NCI-H1092 treated with DMSO at 0.1 percent for 48 hours (cell line): ENCODE measurements around the gene TNFRSF13B.

Experiments
- DNase-seq: peaks from one replicate; lab custom pipeline; 2025; lab: John Stamatoyannopoulos, UW

TNFRSF13B gene

GRCh38 chr17:16938496-16939207, 33.3 kb downstream of the TNFRSF13B start:
- no peak for DNase-seq

- DNase-seq = no peak
Measured at GRCh38 chr17:16938031-16938430, 33.9 kb downstream of the TNFRSF13B start.

- DNase-seq = no peak
Measured at GRCh38 chr17:16937431-16937830, 34.5 kb downstream of the TNFRSF13B start.

- no peak for DNase-seq
Measured at GRCh38 chr17:16936536-16937310, 35.2 kb downstream of the TNFRSF13B start.

GRCh38 chr17:16935786-16936185, 36.1 kb downstream of the TNFRSF13B start:
- DNase-seq = no peak

- no peak for DNase-seq
Measured at GRCh38 chr17:16935241-16935663, 36.7 kb downstream of the TNFRSF13B start.

- DNase-seq = no peak
Measured at GRCh38 chr17:16934836-16935235, 37.1 kb downstream of the TNFRSF13B start.

- DNase-seq = no peak
Measured at GRCh38 chr17:16934133-16934795, 37.7 kb downstream of the TNFRSF13B start.

GRCh38 chr17:16933317-16934132, 38.4 kb downstream of the TNFRSF13B start:
- DNase-seq = no peak

- DNase-seq = no peak
Measured at GRCh38 chr17:16932611-16933010, 39.3 kb downstream of the TNFRSF13B start.

GRCh38 chr17:16932156-16932555, 39.8 kb downstream of the TNFRSF13B start:
- DNase-seq = no peak

GRCh38 chr17:16931318-16932060, 40.4 kb downstream of the TNFRSF13B start:
- no peak for DNase-seq

GRCh38 chr17:16930571-16931317, 41.2 kb downstream of the TNFRSF13B start:
- no peak for DNase-seq

- no peak for DNase-seq
Measured at GRCh38 chr17:16929757-16930520, 42.0 kb downstream of the TNFRSF13B start.

GRCh38 chr17:16929035-16929680, 42.8 kb downstream of the TNFRSF13B start:
- no peak for DNase-seq

- no peak for DNase-seq
Measured at GRCh38 chr17:16928406-16929034, 43.4 kb downstream of the TNFRSF13B start.

GRCh38 chr17:16927641-16928321, 44.1 kb downstream of the TNFRSF13B start:
- no peak for DNase-seq
